GM19324 (cell line): ENCODE measurements around the gene RCN1.
"Not testable (repeated sequence)": the region's sequence is repeated elsewhere in the genome, so short reads cannot be mapped to it uniquely, and the experiment has no call there.

ENCODE experiments used
- ATAC-seq: cut with Tn5 transposase; IDR thresholded peaks from one replicate; pipeline ENCODE4 v1.9.1; 2021; ENCODE audit warnings: mild to moderate bottlenecking, moderate library complexity; ENCODE audit not compliant: unreplicated experiment, low FRiP score

The RCN1 gene

DNA sequence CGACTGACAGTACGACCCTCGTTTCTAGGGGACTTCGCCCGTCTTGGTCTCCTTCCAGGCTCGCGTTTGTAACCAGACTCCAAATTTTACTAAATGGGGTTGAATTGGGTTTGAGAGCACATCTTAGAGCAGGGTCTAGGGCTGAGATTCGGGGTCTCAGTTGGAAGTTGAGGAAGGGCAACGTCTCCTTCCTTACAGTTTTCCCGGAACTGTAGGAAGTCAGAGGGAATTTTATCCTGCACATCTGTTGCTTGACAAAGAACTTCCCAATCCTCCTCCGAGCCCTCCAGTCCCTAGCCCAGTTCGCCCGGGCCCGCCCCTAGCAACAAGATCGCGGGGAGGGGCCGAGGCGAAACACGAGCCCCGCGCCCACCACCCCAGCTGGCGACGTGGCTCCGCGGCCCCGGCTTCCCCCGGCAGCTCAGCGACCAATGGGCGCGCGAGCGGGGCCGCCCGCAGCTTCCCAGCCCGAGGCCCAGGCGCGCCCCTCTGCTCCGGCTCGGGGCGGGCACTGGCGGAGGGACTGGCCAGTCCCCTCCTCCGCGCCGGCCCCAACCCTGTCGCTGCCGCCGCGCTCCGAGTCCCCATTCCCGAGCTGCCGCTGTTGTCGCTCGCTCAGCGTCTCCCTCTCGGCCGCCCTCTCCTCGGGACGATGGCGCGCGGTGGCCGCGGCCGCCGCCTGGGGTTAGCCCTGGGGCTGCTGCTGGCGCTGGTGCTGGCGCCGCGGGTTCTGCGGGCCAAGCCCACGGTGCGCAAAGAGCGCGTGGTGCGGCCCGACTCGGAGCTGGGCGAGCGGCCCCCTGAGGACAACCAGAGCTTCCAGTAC, at the start of gene RCN1:
RCN1 (plus strand) TSS at position 530 of the 826 bp plus-strand sequence; CDS start at position 653, 123 bp downstream.
- ATAC-seq = peak; percentile 62

DNA sequence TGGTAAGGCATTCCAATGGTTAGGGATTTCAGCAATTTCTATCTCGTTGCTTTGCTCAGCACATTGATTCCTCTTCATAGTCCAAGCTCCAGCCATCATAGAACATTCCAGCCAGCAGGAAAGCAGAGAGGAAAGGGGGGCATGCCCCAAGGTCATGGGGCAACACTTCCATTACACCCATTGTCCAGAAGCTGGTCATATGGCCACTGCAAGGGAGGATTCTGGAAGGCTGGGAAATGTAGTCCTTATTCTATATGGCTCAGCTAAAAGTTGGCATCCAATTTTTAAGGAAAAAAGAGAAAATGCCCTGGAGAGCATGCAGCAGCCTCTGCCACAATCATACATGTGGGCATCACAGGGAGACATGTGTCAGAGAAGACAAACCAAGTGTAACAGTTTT, 47.1 kb upstream of the RCN1 start:
- ATAC-seq = no peak

DNA sequence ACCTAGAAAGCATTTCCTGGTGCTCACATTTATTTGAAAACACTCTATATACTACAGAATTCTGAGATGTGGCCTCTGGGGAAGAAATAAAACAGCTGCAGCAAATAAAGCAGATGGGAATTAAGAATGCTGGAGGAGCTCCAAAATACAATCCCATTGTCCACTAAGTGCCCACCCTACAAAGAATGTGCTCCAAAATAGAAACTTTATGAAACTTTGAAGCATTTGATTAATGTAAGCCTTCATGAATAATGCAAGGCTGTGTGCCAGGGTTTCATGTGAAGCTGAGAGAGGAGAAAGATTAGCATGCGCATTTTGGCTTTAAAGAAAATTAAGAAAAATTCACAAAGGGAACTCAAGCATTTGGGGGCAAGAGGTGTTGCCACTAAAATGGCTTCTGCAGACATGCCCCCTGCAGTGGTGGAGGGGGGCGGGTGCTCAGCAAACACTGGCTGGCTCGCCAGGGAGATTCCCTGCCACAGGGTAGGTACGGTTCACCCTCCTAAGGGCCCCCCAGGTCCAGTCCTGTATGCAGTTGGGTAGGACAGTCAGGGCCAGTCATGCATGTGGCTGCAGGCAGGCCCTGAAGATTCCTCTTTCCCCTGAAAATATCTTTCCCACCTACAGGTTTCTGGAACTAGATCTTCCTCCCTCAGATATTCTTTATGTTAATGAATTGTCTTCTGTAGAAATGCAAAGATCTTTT, 46.6 kb upstream of the RCN1 start:
- no peak for ATAC-seq

DNA sequence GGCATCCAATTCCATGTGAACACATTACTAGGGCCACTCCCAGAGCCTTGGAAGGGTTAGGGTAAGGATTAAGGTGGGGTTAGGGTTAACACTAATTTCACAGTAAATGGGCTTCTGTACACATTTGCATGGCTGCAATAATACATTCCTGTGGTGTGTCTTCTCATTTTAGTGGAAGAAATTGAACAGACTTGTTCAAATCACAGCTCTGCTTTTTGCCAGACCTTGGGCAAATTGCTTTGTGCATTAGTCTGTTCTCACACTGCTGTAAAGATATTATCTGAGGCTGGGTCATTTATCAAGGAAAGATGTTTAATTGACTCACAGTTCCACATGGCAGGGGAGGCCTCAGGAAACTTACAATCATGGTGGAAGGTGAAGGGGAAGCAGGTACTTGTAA, 45.4 kb upstream of the RCN1 start:
- no peak for ATAC-seq

GRCh38 chr11:32050264-32050663, 40.6 kb upstream of the RCN1 start:
- ATAC-seq = no peak

DNA sequence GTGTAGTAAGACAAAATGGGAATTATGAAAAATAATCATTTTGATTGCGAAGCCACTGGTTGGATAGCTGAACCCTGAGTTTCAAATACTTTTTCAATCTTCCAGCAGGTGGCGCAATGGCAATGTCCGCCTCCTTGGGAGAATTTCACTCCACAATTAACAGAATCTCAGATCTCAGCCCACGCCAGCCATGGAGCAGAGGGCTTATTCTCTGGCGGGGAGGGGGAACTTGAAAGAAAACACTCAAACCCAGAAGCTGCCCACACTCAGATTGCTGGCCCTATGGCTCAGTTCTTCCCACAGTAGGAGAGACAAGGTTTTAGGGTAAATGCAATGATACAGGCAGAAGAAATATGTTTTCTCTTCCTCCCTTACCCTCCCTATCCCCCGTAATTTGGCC, 38.7 kb upstream of the RCN1 start:
- ATAC-seq = no peak

DNA sequence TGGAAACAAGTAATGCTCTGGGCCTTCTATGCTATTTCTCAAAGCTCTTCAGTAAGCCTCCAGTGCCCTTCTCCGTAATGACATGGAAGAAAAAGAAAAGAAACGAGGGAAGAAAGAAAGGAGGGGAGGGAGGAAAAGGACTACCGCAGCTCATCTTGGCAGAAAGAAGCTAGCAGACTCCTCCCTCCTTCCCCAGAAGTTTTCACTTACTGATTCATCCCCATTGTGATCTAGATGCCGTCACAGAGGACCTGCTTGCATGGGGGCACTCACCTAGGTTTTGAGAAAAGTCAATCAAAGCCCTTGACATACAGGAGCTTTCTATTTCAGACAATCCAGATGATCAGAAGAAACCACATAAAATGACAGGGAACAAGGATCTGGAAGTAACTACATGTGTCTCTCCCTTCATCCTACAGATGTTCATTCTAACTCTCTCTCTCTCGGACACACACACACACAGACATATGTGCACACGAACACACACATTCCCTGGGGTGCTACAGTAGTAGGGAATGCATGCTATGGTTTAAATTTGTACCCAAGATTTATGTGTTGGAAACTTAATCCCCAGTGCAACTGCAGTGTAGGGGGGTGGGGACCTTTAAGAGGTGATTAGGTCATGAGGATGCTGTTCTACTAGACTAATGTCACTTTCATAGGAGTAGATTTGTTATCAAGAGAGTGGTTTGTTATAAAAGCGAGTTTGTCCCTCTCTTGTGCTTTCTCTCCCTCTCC, 37.6 kb upstream of the RCN1 start:
- ATAC-seq = no peak

DNA sequence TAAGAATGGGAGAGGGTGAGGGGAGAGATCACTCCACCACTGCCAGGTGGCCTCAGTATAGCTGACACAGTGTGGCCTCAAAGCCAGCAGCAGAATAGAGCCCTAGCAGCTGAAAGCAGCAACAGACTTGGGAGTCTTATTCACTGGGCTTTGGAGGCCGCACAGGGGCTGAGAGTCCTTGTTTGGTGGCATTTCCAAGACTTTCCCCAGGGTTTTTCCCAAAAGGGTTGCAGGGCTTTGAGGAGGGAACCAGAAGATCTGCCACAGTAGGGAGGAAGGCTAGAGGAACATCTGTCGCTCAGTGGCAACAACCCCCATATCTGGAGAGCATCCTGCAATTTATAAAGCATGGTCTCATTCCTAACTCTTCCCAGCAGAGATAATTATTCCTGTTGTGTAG, 35.0 kb upstream of the RCN1 start:
- no peak for ATAC-seq

GRCh38 chr11:32056438-32056837, 34.4 kb upstream of the RCN1 start:
- ATAC-seq = no peak

DNA sequence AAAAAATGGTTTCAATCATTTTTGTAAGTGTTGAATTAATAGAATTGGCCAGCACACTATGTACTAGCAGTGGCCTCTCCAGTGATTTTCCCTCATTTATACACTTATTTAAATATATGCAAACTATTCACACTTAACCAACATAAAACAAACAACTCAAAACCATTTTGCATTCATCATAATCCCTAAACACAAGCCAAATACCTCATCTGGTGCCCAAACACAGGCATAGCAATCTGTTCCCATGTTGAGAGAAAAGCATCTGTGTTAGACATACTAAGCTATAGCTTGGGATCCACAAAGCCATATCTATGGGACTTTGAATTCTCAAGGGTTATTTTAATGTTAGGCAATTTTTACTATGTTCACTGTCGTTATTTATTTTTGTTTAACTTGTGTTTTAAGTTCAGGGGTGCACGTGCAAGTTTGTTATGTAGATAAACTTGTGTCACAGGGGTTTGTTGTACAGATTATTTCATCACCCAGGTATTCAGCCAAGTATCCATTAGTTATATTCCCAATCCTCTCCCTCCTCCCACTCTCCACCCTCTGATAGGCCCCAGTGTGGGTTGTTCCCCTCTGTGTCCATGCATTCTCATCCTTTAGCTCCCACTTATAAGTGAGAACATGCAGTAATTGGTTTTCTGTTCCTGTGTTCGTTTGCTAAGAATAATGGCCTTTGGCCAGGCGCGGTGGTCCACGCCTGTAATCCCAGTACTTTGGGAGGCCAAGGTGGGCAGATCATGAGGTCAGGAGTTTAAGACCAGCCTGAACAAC, 31.0 kb upstream of the RCN1 start:
- ATAC-seq = no peak

- no peak for ATAC-seq
Measured at GRCh38 chr11:32062540-32062939, 28.3 kb upstream of the RCN1 start.

GRCh38 chr11:32063031-32063430, 27.8 kb upstream of the RCN1 start:
- not testable (repeated sequence) for ATAC-seq

DNA sequence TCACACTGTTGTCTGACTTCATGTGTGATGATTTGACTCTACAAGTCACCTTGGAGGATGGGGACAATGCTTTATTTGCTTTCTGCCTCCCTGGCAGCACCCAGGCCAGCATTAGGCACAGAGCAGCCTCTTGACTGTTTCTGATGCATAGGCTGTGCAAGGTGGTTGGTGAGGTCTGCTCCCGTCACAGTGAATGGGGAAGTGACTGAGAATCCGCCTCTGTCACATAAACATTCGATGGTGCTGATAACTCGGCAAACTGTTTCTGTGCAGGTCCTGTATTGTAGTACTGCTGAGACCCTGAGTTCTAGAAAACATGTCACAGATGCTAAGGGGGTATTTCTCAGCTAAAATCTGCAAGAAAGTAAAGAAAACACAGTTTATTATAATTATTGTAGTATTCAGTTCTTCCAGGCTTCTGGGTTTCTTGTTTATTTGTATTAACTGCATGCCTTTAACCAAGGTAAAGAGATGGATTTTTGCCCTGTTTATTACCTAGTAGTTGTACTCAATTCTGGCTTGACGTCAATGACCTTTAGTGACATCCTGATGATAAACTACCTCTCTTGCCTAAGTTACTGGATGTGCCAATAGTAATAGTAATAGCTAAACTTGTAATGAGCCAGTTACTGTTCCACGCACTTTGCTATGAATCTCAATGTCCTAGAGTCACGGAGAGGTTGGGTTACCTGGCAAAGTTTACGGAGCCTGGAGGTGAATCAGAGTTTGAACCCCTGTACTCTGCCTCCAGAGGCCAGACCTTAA, 24.8 kb upstream of the RCN1 start:
- no peak for ATAC-seq

DNA sequence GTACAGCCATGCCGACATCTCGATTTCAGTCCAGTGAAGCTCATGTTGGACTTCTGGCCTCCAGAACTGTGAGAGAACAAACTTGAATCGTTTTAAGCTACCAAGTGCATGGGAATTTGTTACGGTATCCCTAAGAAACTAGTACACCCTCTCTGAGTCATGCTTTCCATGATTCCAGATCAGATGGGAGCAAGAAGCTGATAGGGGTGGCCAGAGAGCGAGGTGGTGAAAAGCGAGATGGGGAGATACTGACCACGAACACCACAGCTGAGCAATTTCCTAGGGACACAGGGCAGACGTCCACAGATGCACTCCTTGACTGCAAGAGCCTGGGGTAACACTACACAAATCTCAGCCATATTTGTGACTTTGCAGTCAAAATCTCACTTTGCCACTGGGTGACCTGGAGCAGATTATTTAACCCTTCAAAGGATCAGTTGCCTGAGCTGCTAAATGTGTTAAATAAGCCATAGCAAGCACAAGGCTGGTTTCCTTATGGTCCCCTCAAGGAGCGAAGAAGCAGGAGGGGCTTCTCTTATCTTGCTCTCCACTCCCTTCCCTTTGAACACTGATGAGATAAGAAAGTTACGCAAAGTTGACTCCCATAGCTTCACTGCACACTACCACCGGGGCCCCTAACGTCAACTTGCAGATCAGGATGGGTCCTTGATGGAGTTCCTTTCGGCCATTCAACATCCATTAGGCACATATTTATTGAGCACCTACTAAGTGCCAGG, 22.6 kb upstream of the RCN1 start:
- no peak for ATAC-seq

GRCh38 chr11:32069361-32070058, 21.4 kb upstream of the RCN1 start:
- peak; percentile 46 for ATAC-seq

DNA sequence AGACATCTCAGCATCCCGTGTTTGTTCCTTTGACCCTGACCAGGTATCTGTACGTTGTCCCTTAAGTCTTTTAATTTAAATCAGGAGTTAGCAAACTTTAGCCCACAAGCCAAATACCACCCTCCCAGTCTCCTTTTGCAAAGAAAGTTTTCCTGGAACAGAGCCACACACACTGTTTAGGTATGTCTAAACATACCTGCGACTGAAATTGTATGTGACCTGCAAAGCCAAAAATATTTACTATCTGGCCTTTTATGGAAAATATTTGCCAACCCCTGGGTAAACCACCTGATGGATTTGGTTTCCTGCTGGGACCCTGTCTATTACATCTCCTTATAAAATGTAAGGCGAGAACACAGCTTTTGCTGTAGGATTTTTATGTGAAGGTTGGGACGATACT, 20.2 kb upstream of the RCN1 start:
- no peak for ATAC-seq

- no peak for ATAC-seq
Measured at GRCh38 chr11:32071811-32072210, 19.1 kb upstream of the RCN1 start.

GRCh38 chr11:32072872-32073643, 17.8 kb upstream of the RCN1 start:
- no peak for ATAC-seq
